ENCODE measurements around the gene MRTO4. TPM values are rescaled to one million over a fixed set of nuclear protein-coding genes. Genes with fewer than 3 reads are reported as not detected.
A peak's percentile ranks its signal among the peaks of the same experiment; 100 is the strongest.
"Not testable (repeated sequence)": the region's sequence is repeated elsewhere in the genome, so short reads cannot be mapped to it uniquely, and the experiment has no call there.

The MRTO4 gene
- total RNA-seq, 2 experiments from 2014 or later: 60.0 to 66.0 TPM

GRCh38 chr1:19294638-19295037 lies 43.0 kb downstream of the MRTO4 start:
- Histone ChIP-seq H3K4me3 (ENCODE audit: low read depth, low read length, poor library complexity, severe bottlenecking) (no peak overlapping the region), H3K36me3 (ENCODE audit: insufficient read depth, low read length) (no peaks in the 10 kb centered on the region; the same call in 1 of the 2 replicates), H3K9me3 (ENCODE audit: low read length) (peaks cover 28% of the 10 kb centered on the region), H3K27ac (ENCODE audit: low read depth, low read length, poor library complexity, severe bottlenecking) (no peak overlapping the region), H3K4me2 (ENCODE audit: low read length) (no peak overlapping the region), H3K4me1 (ENCODE audit: insufficient read depth, low read length, poor library complexity, severe bottlenecking) (no peaks in the 10 kb centered on the region), H2AFZ (ENCODE audit: low read length) (no peak overlapping the region), H4K20me1 (ENCODE audit: insufficient read depth, low read length) (no peaks in the 10 kb centered on the region), H3K9me2 (ENCODE audit: insufficient read depth, low read length) (no peaks in the 10 kb centered on the region), H3K79me2 (ENCODE audit: insufficient read depth, low read depth, low read length) (no peaks in the 10 kb centered on the region)
- no peak for DNase-seq (ENCODE audit: low spot score)
- ChIA-PET POLR2A (no interaction called here), CTCF (ENCODE audit: unreplicated experiment) (no interaction called here)
- BruUV-seq (replicated peaks): TSS peak; percentile 11
- intact Hi-C loops (cut with micrococcal nuclease; ENCODE audit: unreplicated experiment): no loop called here
- TF ChIP-seq CTCF (conservative IDR thresholded peaks at IDR 0.05; ENCODE audit: low read length): no peak
- no peak for TF ChIP-seq EZH2phosphoT487 (IDR thresholded peaks at IDR 0.05; ENCODE audit: borderline replicate concordance, low read depth, low read length)

GRCh38 chr1:19300211-19300610 lies 48.6 kb downstream of the MRTO4 start:
- H3K36me3 ChIP-seq (ENCODE audit: insufficient read depth, low read length): peaks cover 30% of the 10 kb centered on the region
- BruUV-seq (replicated peaks): no TSS peak
- H3K4me1 ChIP-seq (ENCODE audit: insufficient read depth, low read length, poor library complexity, severe bottlenecking): no peaks in the 10 kb centered on the region
- no peaks in the 10 kb centered on the region for H4K20me1 ChIP-seq (ENCODE audit: insufficient read depth, low read length)
- intact Hi-C loops (cut with micrococcal nuclease; ENCODE audit: unreplicated experiment): no loop called here
- no peak overlapping the region for H3K4me3 ChIP-seq (ENCODE audit: low read depth, low read length, poor library complexity, severe bottlenecking)
- no peaks in the 10 kb centered on the region for H3K79me2 ChIP-seq (ENCODE audit: insufficient read depth, low read depth, low read length)
- H3K9me2 ChIP-seq (ENCODE audit: insufficient read depth, low read length): no peaks in the 10 kb centered on the region
- no peak for DNase-seq (ENCODE audit: low spot score)
- CTCF ChIA-PET (ENCODE audit: unreplicated experiment): no interaction called here
- H3K9me3 ChIP-seq (ENCODE audit: low read length): peaks cover 4% of the 10 kb centered on the region
- H2AFZ ChIP-seq (ENCODE audit: low read length): no peak overlapping the region
- no peak for TF ChIP-seq EZH2phosphoT487 (IDR thresholded peaks at IDR 0.05; ENCODE audit: borderline replicate concordance, low read depth, low read length)
- no peak for TF ChIP-seq CTCF (conservative IDR thresholded peaks at IDR 0.05; ENCODE audit: low read length)
- POLR2A ChIA-PET: no interaction called here
- H3K4me2 ChIP-seq (ENCODE audit: low read length): no peak overlapping the region
- H3K27ac ChIP-seq (ENCODE audit: low read depth, low read length, poor library complexity, severe bottlenecking): no peak overlapping the region

GRCh38 chr1:19304081-19304480 lies 52.5 kb downstream of the MRTO4 start:
- DNase-seq (ENCODE audit: low spot score); H3K9me3 ChIP-seq (ENCODE audit: low read length); H3K4me3 ChIP-seq (ENCODE audit: low read depth, low read length, poor library complexity, severe bottlenecking); H4K20me1 ChIP-seq (ENCODE audit: insufficient read depth, low read length); POLR2A ChIA-PET; H3K27ac ChIP-seq (ENCODE audit: low read depth, low read length, poor library complexity, severe bottlenecking); CTCF ChIA-PET (ENCODE audit: unreplicated experiment); H3K4me2 ChIP-seq (ENCODE audit: low read length); H3K4me1 ChIP-seq (ENCODE audit: insufficient read depth, low read length, poor library complexity, severe bottlenecking); BruUV-seq (replicated peaks); H3K9me2 ChIP-seq (ENCODE audit: insufficient read depth, low read length); H2AFZ ChIP-seq (ENCODE audit: low read length); H3K79me2 ChIP-seq (ENCODE audit: insufficient read depth, low read depth, low read length); intact Hi-C loops (cut with micrococcal nuclease; ENCODE audit: unreplicated experiment): not testable (repeated sequence)
- peaks cover 53% of the 10 kb centered on the region for H3K36me3 ChIP-seq (ENCODE audit: insufficient read depth, low read length)
